GM19099 (cell line): Measurements from ENCODE around the gene RALGPS1.

Experiments
- POLR2A ChIP-seq: IDR thresholded peaks from 3 replicates; pipeline ENCODE4 v1.6.1; 2011; ENCODE audit warnings: low read depth; ENCODE audit not compliant: insufficient read length; ENCODE audit errors: extremely low read depth

RALGPS1 gene

GRCh38 chr9:127177231-127177630, 262.6 kb downstream of the RALGPS1 start:
- no peak for TF ChIP-seq POLR2A

GRCh38 chr9:127177665-127178265, 263.2 kb downstream of the RALGPS1 start:
- TF ChIP-seq POLR2A = no peak

- no peak for TF ChIP-seq POLR2A
Observed at GRCh38 chr9:127178686-127179632, 264.4 kb downstream of the RALGPS1 start.

GRCh38 chr9:127179633-127180441, 265.3 kb downstream of the RALGPS1 start:
- TF ChIP-seq POLR2A = no peak

GRCh38 chr9:127180457-127181314, 266.1 kb downstream of the RALGPS1 start:
- no peak for TF ChIP-seq POLR2A

GRCh38 chr9:127181315-127181580, 266.7 kb downstream of the RALGPS1 start:
- no peak for TF ChIP-seq POLR2A

- no peak for TF ChIP-seq POLR2A
Observed at GRCh38 chr9:127181595-127182190, 267.1 kb downstream of the RALGPS1 start.

GRCh38 chr9:127182901-127183746, 268.5 kb downstream of the RALGPS1 start:
- TF ChIP-seq POLR2A = no peak

GRCh38 chr9:127183814-127184582, 269.4 kb downstream of the RALGPS1 start:
- no peak for TF ChIP-seq POLR2A

- no peak for TF ChIP-seq POLR2A
Observed at GRCh38 chr9:127184641-127185040, 270.1 kb downstream of the RALGPS1 start.

GRCh38 chr9:127185181-127185580, 270.6 kb downstream of the RALGPS1 start:
- no peak for TF ChIP-seq POLR2A

- TF ChIP-seq POLR2A = no peak
Observed at GRCh38 chr9:127185931-127186781, 271.6 kb downstream of the RALGPS1 start.

- TF ChIP-seq POLR2A = no peak
Observed at GRCh38 chr9:127186806-127187205, 272.2 kb downstream of the RALGPS1 start.
